HG03439 (cell line): ENCODE measurements around the gene PTPA.
"Not testable (repeated sequence)": the region's sequence is repeated elsewhere in the genome, so short reads cannot be mapped to it uniquely, and the experiment has no call there.

Experiments
- ATAC-seq: cut with Tn5 transposase; IDR thresholded peaks from one replicate; pipeline ENCODE4 v1.9.1; 2021; ENCODE audit warnings: mild to moderate bottlenecking, moderate library complexity; ENCODE audit not compliant: unreplicated experiment

Gene PTPA

GRCh38 chr9:129174724-129175514 lies 63.7 kb downstream of the PTPA start:
- ATAC-seq, result no peak

- no peak for ATAC-seq
Observed at GRCh38 chr9:129175515-129175824, 64.3 kb downstream of the PTPA start.

GRCh38 chr9:129175825-129176633 lies 64.8 kb downstream of the PTPA start:
- no peak for ATAC-seq

GRCh38 chr9:129176701-129177442 lies 65.7 kb downstream of the PTPA start:
- no peak for ATAC-seq

GRCh38 chr9:129177443-129177790 lies 66.2 kb downstream of the PTPA start:
- peak; percentile 11 for ATAC-seq

GRCh38 chr9:129177791-129178567 lies 66.8 kb downstream of the PTPA start, which contains the start of gene IER5L:
IER5L (minus strand) TSS chr9:129178261; CDS start chr9:129178052, 209 bp downstream.
- ATAC-seq, result peak; percentile 75

- ATAC-seq, result no peak
Observed at GRCh38 chr9:129178568-129179382, 67.6 kb downstream of the PTPA start.

- no peak for ATAC-seq
Observed at GRCh38 chr9:129181246-129181645, 70.0 kb downstream of the PTPA start.

GRCh38 chr9:129182122-129182521 lies 70.9 kb downstream of the PTPA start:
- no peak for ATAC-seq

- ATAC-seq, result no peak
Observed at GRCh38 chr9:129182625-129183494, 71.6 kb downstream of the PTPA start.

- no peak for ATAC-seq
Observed at GRCh38 chr9:129183495-129184218, 72.4 kb downstream of the PTPA start.

- ATAC-seq, result no peak
Observed at GRCh38 chr9:129184219-129184524, 73.0 kb downstream of the PTPA start.

GRCh38 chr9:129184596-129185122 lies 73.4 kb downstream of the PTPA start:
- no peak for ATAC-seq

GRCh38 chr9:129185402-129185801 lies 74.2 kb downstream of the PTPA start:
- ATAC-seq, result no peak

GRCh38 chr9:129185991-129186390 lies 74.8 kb downstream of the PTPA start:
- ATAC-seq, result no peak

- ATAC-seq, result no peak
Observed at GRCh38 chr9:129187042-129187441, 75.8 kb downstream of the PTPA start.

GRCh38 chr9:129189971-129190370 lies 78.8 kb downstream of the PTPA start:
- not testable (repeated sequence) for ATAC-seq

GRCh38 chr9:129191234-129191633 lies 80.0 kb downstream of the PTPA start:
- ATAC-seq, result no peak
